Activated CD8-positive, alpha-beta T cell treated with anti-CD3 and anti-CD28 coated beads for 36 hours (primary cell): ENCODE measurements around the gene CORO1C. TPM values are rescaled to one million over a fixed set of nuclear protein-coding genes. Genes with fewer than 3 reads are reported as not detected.

ENCODE experiments used
- ATAC-seq: fragments of 200-7000 bp; cut with Tn5 transposase; one replicate; pipeline ENCODE4 v1.10.0; 2021; ENCODE audit warnings: mild to moderate bottlenecking, moderate library complexity
- CTCF ChIA-PET: fragments of 350-600 bp; sonication (Branson Sonifier 250); formaldehyde crosslinking; loops from one replicate; lab custom pipeline; 2021; ENCODE audit warnings: antibody characterized with exemption; lab: Charles Lee
- POLR2A ChIA-PET: fragments of 350-600 bp; sonication (Branson Sonifier 250); formaldehyde crosslinking; loops from one replicate; lab custom pipeline; 2021; ENCODE audit warnings: antibody characterized with exemption; lab: Charles Lee
- DNase-seq: peaks from one replicate; pipeline ENCODE4 v3.0.0-alpha.2; 2020
- H3K27ac Mint-ChIP-seq: one replicate; pipeline ENCODE4 v1.8.0; 2021; ENCODE audit warnings: mild to moderate bottlenecking, mixed read lengths
- H3K27me3 Mint-ChIP-seq: one replicate; pipeline ENCODE4 v1.8.0; 2021; ENCODE audit warnings: mixed read lengths
- H3K36me3 Mint-ChIP-seq: one replicate; pipeline ENCODE4 v1.8.0; 2021; ENCODE audit warnings: low read depth, mixed read lengths
- H3K4me1 Mint-ChIP-seq: one replicate; pipeline ENCODE4 v1.8.0; 2021; ENCODE audit warnings: low read depth, mixed read lengths
- H3K4me3 Mint-ChIP-seq: one replicate; pipeline ENCODE4 v1.8.0; 2021; ENCODE audit warnings: mild to moderate bottlenecking, moderate library complexity, mixed read lengths
- H3K9me3 Mint-ChIP-seq: one replicate; pipeline ENCODE4 v1.8.0; 2021; ENCODE audit warnings: mixed read lengths
- intact Hi-C: fragments of 100-400 bp; cut with micrococcal nuclease; formaldehyde crosslinking; loops from one replicate; pipeline ENCODE4 v1.10.0; 2022
- total RNA-seq, 2 experiments: library from RNA; stranded (reverse); gene quantifications; one replicate each; pipeline ENCODE4 v1.2.3, GENCODE V29; 2021
- TF ChIP-seq, protein P1 (sequence below): fragments of 200-600 bp; IDR thresholded peaks from one replicate; pipeline ENCODE4 v1.8.0; 2022; ENCODE audit warnings: antibody characterized with exemption, mild to moderate bottlenecking

The CORO1C gene
- total RNA-seq, 2 experiments from 2014 or later: 90.1 to 98.9 TPM

- Mint-ChIP-seq H3K4me1 (peaks cover 73% of the 10 kb centered on the region), H3K4me3 (no peak overlapping the region), H3K9me3 (peaks cover 5% of the 10 kb centered on the region), H3K27ac (peak overlapping the region; percentile 36), H3K36me3 (peaks cover 21% of the 10 kb centered on the region), H3K27me3 (no peaks in the 10 kb centered on the region)
- ATAC-seq (no peak), DNase-seq (no peak)
- POLR2A ChIA-PET: interaction anchor here (0.6 kb wide), 1 partner anchor 98 kb away, joined by 3 read pairs; no protein-coding TSS in a partner anchor
- intact Hi-C loops: no loop called here
- CTCF ChIA-PET: interaction anchor here (1.3 to 13.0 kb wide), 2 partner anchors 29 to 75 kb away, joined by 3 to 110 read pairs; no protein-coding TSS in a partner anchor
- TF ChIP-seq, protein P1, sequence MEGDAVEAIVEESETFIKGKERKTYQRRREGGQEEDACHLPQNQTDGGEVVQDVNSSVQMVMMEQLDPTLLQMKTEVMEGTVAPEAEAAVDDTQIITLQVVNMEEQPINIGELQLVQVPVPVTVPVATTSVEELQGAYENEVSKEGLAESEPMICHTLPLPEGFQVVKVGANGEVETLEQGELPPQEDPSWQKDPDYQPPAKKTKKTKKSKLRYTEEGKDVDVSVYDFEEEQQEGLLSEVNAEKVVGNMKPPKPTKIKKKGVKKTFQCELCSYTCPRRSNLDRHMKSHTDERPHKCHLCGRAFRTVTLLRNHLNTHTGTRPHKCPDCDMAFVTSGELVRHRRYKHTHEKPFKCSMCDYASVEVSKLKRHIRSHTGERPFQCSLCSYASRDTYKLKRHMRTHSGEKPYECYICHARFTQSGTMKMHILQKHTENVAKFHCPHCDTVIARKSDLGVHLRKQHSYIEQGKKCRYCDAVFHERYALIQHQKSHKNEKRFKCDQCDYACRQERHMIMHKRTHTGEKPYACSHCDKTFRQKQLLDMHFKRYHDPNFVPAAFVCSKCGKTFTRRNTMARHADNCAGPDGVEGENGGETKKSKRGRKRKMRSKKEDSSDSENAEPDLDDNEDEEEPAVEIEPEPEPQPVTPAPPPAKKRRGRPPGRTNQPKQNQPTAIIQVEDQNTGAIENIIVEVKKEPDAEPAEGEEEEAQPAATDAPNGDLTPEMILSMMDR: no peak
Observed at GRCh38 chr12:108693186-108693730, 38.1 kb downstream of the CORO1C start.

DNA sequence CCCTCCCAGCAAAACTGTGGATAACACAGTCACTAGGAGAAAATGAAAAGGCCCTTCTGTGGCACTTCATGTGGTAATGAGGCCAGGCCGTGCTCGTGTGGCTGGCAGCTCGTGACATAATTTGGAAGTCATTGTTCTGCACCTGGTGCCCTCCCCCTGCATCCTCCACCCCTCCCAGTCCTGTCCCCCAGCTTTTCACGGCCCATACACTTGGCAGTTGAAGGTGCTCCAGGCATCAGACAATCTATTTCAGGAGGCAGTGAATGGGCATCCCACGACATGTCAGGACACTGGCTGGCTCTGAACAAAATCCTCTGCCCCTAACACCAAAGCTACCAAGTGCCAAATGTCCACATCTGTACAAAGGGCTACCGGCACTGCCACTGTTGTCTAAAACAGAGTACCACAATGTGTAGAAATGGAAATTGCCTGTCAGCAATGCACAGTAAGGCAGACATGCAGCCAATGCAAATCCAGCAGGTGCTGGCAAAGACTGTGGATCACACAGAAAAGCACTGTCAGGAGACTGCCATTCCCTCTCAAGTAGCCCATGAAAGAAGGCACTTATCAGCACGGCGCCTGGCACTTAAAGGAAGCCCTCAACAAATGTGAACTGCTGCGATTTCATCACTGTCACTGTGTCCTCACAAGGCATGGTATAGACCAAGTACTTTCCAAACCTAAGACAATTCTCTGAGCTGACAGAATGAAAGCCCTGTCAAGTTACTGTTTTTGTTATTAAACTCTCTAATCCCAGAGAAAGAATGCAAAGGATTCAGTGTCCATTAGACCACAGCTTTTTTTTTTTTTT, 39.1 kb downstream of the CORO1C start:
- H3K9me3 Mint-ChIP-seq: peaks cover 5% of the 10 kb centered on the region
- peak overlapping the region; percentile 63 for H3K4me3 Mint-ChIP-seq
- TF ChIP-seq, protein P1: no peak
- ChIA-PET POLR2A (interaction anchor here (0.9 to 2.5 kb wide), 6 partner anchors 28 to 165 kb away, joined by 3 to 10 read pairs (median 4); partner anchors contain the start of gene SSH1), CTCF (interaction anchor here (1.0 to 13.0 kb wide), 8 partner anchors 28 to 259 kb away, joined by 3 to 110 read pairs (median 6); no protein-coding TSS in a partner anchor)
- DNase-seq: no peak
- H3K27me3 Mint-ChIP-seq: no peaks in the 10 kb centered on the region
- H3K4me1 Mint-ChIP-seq: peaks cover 76% of the 10 kb centered on the region
- peak overlapping the region; percentile 86 for H3K27ac Mint-ChIP-seq
- ATAC-seq: peak; percentile 9
- H3K36me3 Mint-ChIP-seq: peaks cover 21% of the 10 kb centered on the region
- intact Hi-C loops: no loop called here

DNA sequence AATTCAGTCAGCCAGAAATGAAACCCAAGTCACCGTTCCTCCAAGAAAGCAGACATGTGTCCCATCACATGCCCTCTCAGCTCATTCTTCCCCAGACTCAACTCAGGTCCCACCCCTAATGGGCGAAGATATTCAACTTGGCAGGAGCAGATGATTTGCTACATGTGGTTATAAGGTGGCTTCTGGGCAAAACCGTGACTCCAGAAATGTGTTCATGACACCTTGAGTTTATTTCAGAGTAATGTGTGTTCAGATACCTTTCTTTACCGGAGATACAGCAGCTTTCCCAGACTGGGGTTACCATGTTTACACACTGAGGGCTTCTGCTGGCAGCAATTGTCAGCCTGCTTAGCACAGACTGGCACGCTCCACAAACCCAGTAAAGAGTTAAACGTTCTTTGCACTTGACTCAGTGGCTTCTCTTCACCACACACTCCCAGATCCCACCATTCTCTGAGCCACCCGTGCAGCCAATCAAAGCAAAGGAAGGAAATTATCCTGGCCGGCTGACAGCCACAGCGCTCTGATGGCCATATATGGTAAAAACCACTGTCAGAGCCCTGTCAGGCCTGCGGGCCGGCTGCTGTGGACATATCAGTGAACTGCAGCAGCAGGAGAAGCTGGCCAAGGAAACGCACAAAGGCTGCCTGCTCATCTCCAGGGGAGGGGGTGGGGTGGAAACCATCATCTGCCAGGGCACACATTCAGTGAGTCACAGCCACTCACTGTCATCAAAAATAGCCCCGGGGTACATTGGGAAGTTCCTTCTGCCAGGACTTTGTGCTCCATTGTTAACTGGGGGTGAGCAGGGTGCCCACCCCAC, 39.9 kb downstream of the CORO1C start:
- H3K27ac Mint-ChIP-seq: peak overlapping the region; percentile 86
- ChIA-PET CTCF (interaction anchor here (1.0 to 13.0 kb wide), 9 partner anchors 12 to 259 kb away, joined by 3 to 110 read pairs (median 4); no protein-coding TSS in a partner anchor), POLR2A (interaction anchor here (0.8 to 2.5 kb wide), 10 partner anchors 11 to 166 kb away, joined by 3 to 10 read pairs (median 3); partner anchors contain the start of gene SSH1)
- H3K27me3 Mint-ChIP-seq: no peaks in the 10 kb centered on the region
- DNase-seq: peak; percentile 95
- ATAC-seq: peak; percentile 81
- H3K4me3 Mint-ChIP-seq: peak overlapping the region; percentile 63
- H3K4me1 Mint-ChIP-seq: peaks cover 68% of the 10 kb centered on the region
- H3K36me3 Mint-ChIP-seq: peaks cover 17% of the 10 kb centered on the region
- TF ChIP-seq, protein P1: peak; percentile 41
- H3K9me3 Mint-ChIP-seq: peaks cover 5% of the 10 kb centered on the region
- intact Hi-C loops: no loop called here

DNA sequence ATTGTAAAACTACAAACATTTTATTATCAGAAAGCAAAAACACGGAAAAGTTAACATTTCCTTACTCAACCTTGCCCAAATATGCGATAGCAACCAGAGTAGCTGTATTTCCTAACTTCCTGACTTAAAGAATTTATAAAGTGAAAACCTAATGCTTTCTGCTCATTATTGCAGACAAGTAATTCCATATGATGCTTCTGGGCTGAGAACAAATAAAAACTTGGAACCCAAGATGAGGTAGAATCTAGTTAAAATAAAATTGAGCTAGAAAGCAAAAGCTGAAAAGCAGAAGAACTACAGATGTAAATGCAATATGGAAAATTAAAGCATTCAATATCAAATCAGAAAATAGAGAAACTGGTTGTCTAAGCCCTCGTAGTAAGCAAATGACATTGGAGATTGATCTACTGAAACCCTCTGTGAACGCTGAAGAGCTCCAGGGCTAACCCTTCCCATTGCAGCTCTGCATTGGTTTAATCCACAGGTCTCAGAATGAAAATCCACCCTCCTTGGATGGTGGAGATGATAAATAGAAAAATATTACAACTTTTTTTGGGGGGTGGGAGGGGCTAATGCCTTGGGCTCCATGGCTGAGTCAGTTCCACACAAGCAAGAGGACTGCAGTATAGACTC, 40.7 kb downstream of the CORO1C start:
- H3K27me3 Mint-ChIP-seq: no peaks in the 10 kb centered on the region
- no peak for ATAC-seq
- ChIA-PET POLR2A (interaction anchor here (0.8 to 2.5 kb wide), 7 partner anchors 10 to 168 kb away, joined by 3 to 10 read pairs (median 3); no protein-coding TSS in a partner anchor), CTCF (interaction anchor here (0.9 to 13.0 kb wide), 10 partner anchors 11 to 143 kb away, joined by 3 to 110 read pairs (median 4); no protein-coding TSS in a partner anchor)
- H3K4me1 Mint-ChIP-seq: peaks cover 65% of the 10 kb centered on the region
- H3K9me3 Mint-ChIP-seq: peaks cover 5% of the 10 kb centered on the region
- TF ChIP-seq, protein P1: no peak
- peak overlapping the region; percentile 86 for H3K27ac Mint-ChIP-seq
- peak overlapping the region; percentile 63 for H3K4me3 Mint-ChIP-seq
- H3K36me3 Mint-ChIP-seq: peaks cover 11% of the 10 kb centered on the region
- no peak for DNase-seq
- intact Hi-C loops: no loop called here
